NOMO-1 (cell line): ENCODE results near the gene SAC3D1.

Experiments
- DNase-seq, 2 experiments: peaks; one replicate each; lab custom pipeline; 2025; ENCODE audit not compliant: unreplicated experiment in 2 of 2; lab: John Stamatoyannopoulos, UW

Gene SAC3D1

GRCh38 chr11:65086809-65087208 lies 45.8 kb downstream of the SAC3D1 start:
- DNase-seq: no peak

DNA sequence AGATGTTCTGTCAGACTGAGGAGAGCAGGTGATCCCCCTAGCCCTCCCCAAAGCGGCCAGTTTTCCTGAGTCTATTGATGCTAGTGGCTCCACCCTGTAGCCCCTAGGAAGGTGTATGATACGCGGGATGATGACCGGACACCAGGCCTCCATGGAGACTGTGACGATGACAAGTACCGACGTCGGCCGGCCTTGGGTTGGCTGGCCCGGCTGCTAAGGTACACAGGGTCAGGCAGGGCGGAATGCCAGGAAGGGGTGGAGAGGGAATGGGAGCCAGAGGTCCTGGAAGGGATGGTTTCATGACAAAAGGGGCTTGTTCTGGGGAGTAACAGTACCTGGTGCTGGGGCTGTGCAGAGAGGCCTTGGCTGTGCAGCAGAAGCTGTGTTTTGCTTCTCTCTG lies 46.2 kb downstream of the SAC3D1 start:
- DNase-seq: no peak

GRCh38 chr11:65087827-65088226 lies 46.8 kb downstream of the SAC3D1 start:
- DNase-seq: no peak

DNA sequence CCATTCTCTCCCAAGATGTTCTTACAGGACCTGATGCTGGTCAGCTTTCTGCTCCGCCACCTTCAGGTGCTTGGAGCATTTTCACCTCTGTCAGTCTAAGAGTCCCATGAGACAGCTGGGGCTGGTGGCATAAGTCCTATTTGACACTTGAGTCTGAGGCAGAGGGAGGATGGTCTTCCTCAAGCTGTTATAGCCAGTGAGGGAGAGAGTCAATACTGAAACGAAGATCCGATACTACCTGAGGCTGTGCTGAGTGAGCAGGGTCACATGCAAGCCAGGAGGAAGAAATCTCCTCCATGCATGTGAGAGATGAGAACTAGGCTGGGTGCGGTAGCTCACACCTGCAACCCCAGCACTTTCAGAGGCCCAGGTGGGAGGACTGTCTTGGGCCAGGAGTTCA lies 48.6 kb downstream of the SAC3D1 start:
- DNase-seq: no peak

GRCh38 chr11:65090628-65091027 lies 49.6 kb downstream of the SAC3D1 start:
- no peak for DNase-seq
